ENCODE results near the gene TANC1.

GRCh38 chr2:159252905-159253304 lies 284.5 kb downstream of the TANC1 start:
- no peak for TF ChIP-seq CTCF (conservative IDR thresholded peaks at IDR 0.05 in 1 of 2, IDR thresholded peaks at IDR 0.05 in 1 of 2; ENCODE audit: extremely low read depth in 1 of 2, insufficient read depth in 1 of 2, low read depth in 1 of 2, low read length in 2 of 2)
- no peak for TF ChIP-seq EZH2 (IDR thresholded peaks at IDR 0.05; ENCODE audit: borderline replicate concordance, low read length)
